C4-2B (cell line): ENCODE results near the gene KRT7.

Experiments
- H3K27ac ChIP-seq: fragments of 450-650 bp; 2 replicates; pipeline ENCODE4 v1.5.1; 2017
- ZFX ChIP-seq: fragments of 450-650 bp; IDR thresholded peaks from 2 replicates; pipeline ENCODE4 v1.6.1; 2017
- TF ChIP-seq, protein P1 (sequence below): fragments of 450-650 bp; conservative IDR thresholded peaks from 2 replicates; pipeline ENCODE4 v1.5.1; 2017; ENCODE audit warnings: mild to moderate bottlenecking

The KRT7 gene

DNA sequence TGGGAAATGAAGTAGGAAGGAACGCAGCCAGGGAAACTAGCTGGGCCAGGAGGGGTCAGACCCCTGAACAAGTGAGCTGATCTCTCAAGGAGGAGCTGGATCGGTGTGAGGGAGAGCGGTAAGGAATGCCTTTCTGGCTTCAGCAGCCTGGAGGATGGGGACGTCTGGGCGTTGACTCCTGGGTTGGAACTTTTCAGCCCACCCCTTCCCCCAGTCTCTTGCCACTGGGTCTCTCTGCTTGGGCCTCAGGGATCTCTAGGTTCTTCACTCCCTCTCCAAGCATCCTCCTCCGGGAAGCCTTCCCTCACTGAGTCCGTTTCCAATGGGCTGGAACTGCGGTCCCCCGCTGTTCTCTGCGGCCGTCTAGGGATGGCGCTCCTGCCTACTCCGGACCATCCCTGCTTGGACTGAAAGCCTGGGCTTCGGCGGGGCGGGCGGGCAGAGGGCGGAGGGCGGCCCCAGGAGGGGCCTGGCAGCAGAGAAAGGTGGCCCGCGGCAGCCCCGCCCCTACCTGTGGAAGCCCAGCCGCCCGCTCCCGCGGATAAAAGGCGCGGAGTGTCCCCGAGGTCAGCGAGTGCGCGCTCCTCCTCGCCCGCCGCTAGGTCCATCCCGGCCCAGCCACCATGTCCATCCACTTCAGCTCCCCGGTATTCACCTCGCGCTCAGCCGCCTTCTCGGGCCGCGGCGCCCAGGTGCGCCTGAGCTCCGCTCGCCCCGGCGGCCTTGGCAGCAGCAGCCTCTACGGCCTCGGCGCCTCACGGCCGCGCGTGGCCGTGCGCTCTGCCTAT, at the start of gene KRT7:
KRT7 (plus strand) TSS at position 570 of the 788 bp plus-strand sequence; CDS start at position 624, 54 bp downstream.
- peak within 1 kb of the TSS; percentile 34 for H3K27ac ChIP-seq

DNA sequence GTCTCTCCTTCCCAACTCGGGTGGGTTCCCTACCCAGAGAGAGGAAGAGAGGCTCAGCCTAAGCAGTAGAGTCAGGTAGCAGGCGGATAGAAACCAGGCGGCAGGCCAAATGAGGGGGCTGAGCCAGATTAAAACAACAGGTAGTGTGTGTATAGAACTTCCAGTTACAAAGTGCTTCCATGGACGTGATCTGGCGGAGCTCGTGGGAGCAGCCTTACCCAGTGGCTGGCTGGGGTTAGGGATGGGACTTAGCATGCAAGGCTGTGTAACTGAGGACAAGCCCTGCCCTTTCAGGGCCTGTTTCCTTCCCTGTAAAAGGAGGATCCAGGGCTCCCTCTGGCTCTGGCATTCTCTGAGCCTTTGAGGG, 49.5 kb upstream of the KRT7 start:
- TF ChIP-seq, protein P1, sequence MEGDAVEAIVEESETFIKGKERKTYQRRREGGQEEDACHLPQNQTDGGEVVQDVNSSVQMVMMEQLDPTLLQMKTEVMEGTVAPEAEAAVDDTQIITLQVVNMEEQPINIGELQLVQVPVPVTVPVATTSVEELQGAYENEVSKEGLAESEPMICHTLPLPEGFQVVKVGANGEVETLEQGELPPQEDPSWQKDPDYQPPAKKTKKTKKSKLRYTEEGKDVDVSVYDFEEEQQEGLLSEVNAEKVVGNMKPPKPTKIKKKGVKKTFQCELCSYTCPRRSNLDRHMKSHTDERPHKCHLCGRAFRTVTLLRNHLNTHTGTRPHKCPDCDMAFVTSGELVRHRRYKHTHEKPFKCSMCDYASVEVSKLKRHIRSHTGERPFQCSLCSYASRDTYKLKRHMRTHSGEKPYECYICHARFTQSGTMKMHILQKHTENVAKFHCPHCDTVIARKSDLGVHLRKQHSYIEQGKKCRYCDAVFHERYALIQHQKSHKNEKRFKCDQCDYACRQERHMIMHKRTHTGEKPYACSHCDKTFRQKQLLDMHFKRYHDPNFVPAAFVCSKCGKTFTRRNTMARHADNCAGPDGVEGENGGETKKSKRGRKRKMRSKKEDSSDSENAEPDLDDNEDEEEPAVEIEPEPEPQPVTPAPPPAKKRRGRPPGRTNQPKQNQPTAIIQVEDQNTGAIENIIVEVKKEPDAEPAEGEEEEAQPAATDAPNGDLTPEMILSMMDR = no peak
- no peak for TF ChIP-seq ZFX
- H3K27ac ChIP-seq = no peak overlapping the region

More for the DNA sequence above, at the start of gene KRT7:
- TF ChIP-seq, protein P1 = no peak
- TF ChIP-seq ZFX = no peak

DNA sequence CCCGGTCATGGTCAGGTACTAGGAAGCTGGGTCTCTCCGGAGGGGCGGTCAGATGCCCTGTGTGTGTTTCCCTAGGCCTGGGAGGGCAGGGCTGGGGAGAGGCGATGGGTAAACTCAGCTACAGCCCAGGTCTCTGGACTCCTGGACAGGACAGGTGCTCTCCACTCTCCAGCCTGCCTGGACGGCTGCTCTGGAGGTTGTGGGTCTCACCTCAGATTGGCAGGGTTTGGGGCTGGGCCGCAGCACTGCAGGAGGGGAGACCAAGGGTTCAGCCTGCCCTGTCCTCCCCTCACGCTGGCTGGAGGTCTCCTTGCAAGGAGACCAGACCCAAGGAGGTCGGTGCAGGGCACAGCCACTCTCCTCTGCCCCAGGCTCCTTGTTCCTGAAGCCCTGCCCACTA, 49.1 kb upstream of the KRT7 start:
- H3K27ac ChIP-seq = no peak overlapping the region
- no peak for TF ChIP-seq ZFX
- TF ChIP-seq, protein P1 = no peak

DNA sequence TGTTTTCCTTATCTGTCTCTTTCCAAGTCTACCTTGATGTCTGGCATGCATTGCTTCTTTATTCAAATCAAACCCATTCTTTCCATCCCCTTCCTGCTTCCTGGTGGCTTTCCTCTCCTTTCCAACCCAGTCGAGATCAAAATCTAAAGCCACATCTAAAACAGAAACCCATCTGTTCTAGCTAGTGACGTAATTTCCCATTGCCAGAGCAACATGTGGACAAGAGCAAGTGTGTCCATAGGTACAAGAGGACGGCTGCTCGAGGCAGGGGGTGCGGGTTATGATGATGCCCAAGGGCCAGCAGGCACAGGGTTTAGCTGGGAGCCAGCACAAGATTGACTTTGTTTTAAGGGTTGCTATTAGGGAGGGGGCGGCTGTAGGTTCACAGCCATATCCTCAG, 48.2 kb upstream of the KRT7 start:
- TF ChIP-seq ZFX = no peak
- TF ChIP-seq, protein P1 = no peak
- H3K27ac ChIP-seq = no peak overlapping the region

DNA sequence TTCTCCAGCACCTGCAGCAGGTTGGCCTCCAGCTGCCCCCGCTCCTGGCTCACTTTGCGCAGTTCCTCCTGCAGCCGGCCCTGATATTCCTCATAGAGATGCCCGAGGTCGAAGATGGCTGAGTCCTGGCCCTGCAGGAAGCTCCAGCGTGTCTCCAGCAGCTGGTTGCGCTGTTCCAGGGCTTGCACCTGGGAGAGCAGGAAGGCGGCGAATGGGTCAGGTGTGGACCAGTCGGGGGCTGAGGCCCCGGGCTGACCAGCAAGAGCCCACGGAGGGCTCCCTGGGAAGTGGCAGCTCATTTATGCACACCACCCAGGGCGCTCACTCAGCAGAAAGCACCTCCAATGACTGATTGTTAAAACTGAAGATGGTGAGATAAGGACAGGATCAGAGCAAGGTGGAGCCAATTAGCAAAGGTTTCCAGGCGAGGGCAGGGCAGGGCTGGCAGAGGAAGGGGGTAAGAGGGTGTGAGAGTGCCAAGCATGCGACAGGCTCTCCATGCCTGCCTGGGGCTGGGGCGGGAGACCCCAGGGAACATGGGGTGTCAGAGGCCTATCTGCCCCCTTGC, 47.6 kb upstream of the KRT7 start:
- TF ChIP-seq, protein P1 = no peak
- TF ChIP-seq ZFX = no peak
- H3K27ac ChIP-seq = no peak overlapping the region

DNA sequence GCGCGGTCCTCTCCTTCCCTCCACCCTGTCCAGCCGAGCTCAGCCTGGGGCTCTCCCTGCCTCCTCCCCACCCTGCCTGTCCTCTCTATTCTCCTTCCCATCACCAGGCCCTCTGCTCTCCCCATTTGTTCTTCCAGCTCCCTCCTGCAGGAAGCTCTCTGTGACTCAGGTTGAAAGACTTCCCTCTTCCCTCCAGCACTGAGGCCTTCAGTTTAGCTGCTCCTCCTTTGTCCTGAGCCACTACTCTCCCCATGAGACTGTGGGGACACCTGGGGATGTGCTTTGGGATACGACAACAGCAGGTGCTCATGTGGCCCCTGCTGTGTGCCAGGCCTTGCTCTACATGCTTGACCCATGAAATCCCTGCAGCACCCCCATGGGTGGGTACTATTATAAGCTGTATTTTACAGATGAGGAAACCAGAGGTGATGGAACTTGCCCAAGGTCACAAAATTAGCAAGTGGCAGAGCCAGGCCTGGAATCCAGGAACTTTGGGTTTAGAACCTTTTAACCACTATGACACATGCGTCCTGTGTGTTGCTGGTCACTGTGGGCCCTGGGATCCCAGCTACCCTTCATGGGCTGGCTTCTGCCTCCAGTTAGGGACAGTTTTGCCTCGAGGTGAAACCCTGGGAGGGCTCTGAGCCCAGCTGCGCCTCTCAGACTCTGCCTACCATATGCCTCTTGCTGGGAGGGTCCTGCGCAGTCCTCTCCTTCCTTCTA, 46.8 kb upstream of the KRT7 start:
- no peak overlapping the region for H3K27ac ChIP-seq
- TF ChIP-seq, protein P1 = no peak
- no peak for TF ChIP-seq ZFX

DNA sequence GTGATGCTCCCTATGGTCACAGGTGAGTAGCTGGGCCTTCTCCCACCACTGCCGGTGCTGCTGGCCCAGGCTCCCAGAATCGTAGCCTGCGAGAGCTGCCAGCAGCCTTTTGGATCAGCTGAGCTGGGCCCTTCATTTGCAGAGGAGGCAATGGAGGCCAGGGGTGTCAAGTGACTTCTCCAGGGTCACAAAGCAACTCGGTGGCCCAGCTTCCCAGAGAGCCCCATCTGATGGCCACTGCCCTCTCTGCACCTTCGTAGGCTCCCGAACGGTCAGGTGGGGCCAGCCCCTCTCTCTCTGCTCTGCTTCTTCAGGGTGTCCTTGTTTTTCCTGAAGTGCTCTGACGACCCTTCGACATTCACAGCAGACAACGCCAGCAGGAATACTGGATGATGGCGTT, 45.8 kb upstream of the KRT7 start:
- H3K27ac ChIP-seq = no peak overlapping the region

More for the DNA sequence above, 45.8 kb upstream of the KRT7 start:
- TF ChIP-seq, protein P1 = no peak
- no peak for TF ChIP-seq ZFX
